Endodermal cell (in vitro differentiated cells): ENCODE data around the gene CSTB. TPM values are rescaled to one million over a fixed set of nuclear protein-coding genes. Genes with fewer than 3 reads are reported as not detected.

Experiments
- DNase-seq: peaks from one replicate; pipeline ENCODE4 v3.0.0-alpha.2; 2017
- H3K27ac ChIP-seq: 2 replicates; pipeline ENCODE4 v1.5.1; 2013; ENCODE audit warnings: mild to moderate bottlenecking, low read depth, low read length, moderate library complexity
- H3K27me3 ChIP-seq: 2 replicates; pipeline ENCODE4 v1.6.1; 2013; ENCODE audit warnings: mild to moderate bottlenecking, low read length, moderate library complexity; ENCODE audit not compliant: insufficient read depth, control insufficient read depth, poor library complexity, severe bottlenecking
- H3K36me3 ChIP-seq: 2 replicates; pipeline ENCODE4 v1.7.0; 2013; ENCODE audit warnings: mild to moderate bottlenecking, low read length, moderate library complexity; ENCODE audit not compliant: control insufficient read depth, insufficient read depth
- H3K4me1 ChIP-seq: one replicate; pipeline ENCODE4 v1.7.0; 2013; ENCODE audit warnings: low read length; ENCODE audit not compliant: control insufficient read depth, insufficient read depth
- H3K4me3 ChIP-seq: 2 replicates; pipeline ENCODE4 v1.5.1; 2013; ENCODE audit warnings: mild to moderate bottlenecking, low read length, moderate library complexity
- H3K9ac ChIP-seq: 2 replicates; pipeline ENCODE4 v1.6.1; 2013; ENCODE audit warnings: mild to moderate bottlenecking, low read length, moderate library complexity; ENCODE audit not compliant: poor library complexity, severe bottlenecking; ENCODE audit errors: extremely low read depth
- H3K9me3 ChIP-seq: 2 replicates; pipeline ENCODE4 v1.6.1; 2013; ENCODE audit warnings: mild to moderate bottlenecking, low read length, moderate library complexity; ENCODE audit not compliant: control insufficient read depth
- H3K27ac Mint-ChIP-seq: 2 replicates; pipeline ENCODE4 v1.8.0; 2020; ENCODE audit warnings: mixed read lengths
- H3K27me3 Mint-ChIP-seq: 2 replicates; pipeline ENCODE4 v1.8.0; 2021; ENCODE audit warnings: mild to moderate bottlenecking, mixed read lengths; ENCODE audit not compliant: insufficient read depth
- H3K36me3 Mint-ChIP-seq: 2 replicates; pipeline ENCODE4 v1.8.0; 2020; ENCODE audit warnings: low read depth, mixed read lengths
- H3K4me1 Mint-ChIP-seq: 2 replicates; pipeline ENCODE4 v1.8.0; 2020; ENCODE audit warnings: mixed read lengths
- H3K4me3 Mint-ChIP-seq: 2 replicates; pipeline ENCODE4 v1.8.0; 2020; ENCODE audit warnings: mild to moderate bottlenecking, moderate library complexity, mixed read lengths
- H3K9me3 Mint-ChIP-seq: 2 replicates; pipeline ENCODE4 v1.8.0; 2020; ENCODE audit warnings: mild to moderate bottlenecking, mixed read lengths
- CTCF ChIP-seq: fragments of 200-600 bp; sonication (generic); conservative IDR thresholded peaks from 2 replicates; pipeline ENCODE4 v1.5.0; 2021; ENCODE audit warnings: antibody characterized with exemption, mild to moderate bottlenecking
- WGBS, 2 experiments: methylation state at CpG; one replicate each; pipeline versions ENCODE4 v1.1.5 to v1.1.7; 2013; ENCODE audit warnings: missing lambda C conversion rate in 2 of 2, mixed read lengths in 1 of 2; ENCODE audit not compliant: insufficient coverage in 1 of 2, insufficient read length in 1 of 2; 5-methylcytosine and 5-hydroxymethylcytosine counted together
- total RNA-seq, 2 donors: library from RNA; stranded (reverse); fragmentation: NEBNext Ultra II Directional in 1 of 2; extraction: Animal tissue kit (Norgen Biotek cat#: 25700) in 1 of 2; gene quantifications; 2 replicates in 1 of 2; 3 replicates in 1 of 2; pipeline ENCODE4 v1.2.1, GENCODE V29; 2021

CSTB gene
- total RNA-seq, 2 donors from 2014 or later, result 50.0 to 54.5 TPM

- Mint-ChIP-seq H3K27ac (no peak overlapping the region), H3K4me3 (no peak overlapping the region), H3K4me1 (no peaks in the 10 kb centered on the region), H3K9me3 (no peaks in the 10 kb centered on the region), H3K27me3 (no peaks in the 10 kb centered on the region), H3K36me3 (peaks cover 77% of the 10 kb centered on the region)
- no peak for DNase-seq
- Histone ChIP-seq H3K27ac (no peak overlapping the region), H3K27me3 (no peaks in the 10 kb centered on the region), H3K36me3 (peaks cover 92% of the 10 kb centered on the region), H3K9me3 (no peaks in the 10 kb centered on the region), H3K4me3 (no peak overlapping the region), H3K4me1 (no peaks in the 10 kb centered on the region), H3K9ac (no peak overlapping the region)
- TF ChIP-seq CTCF, result no peak
- WGBS, 2 experiments, result 95% methylated on average over 23 to 30 of the region's 30 CpGs
These were observed 22.0 kb upstream of the CSTB start for GRCh38 chr21:43797925-43798715.

GRCh38 chr21:43797415-43797814, 21.3 kb upstream of the CSTB start:
- H3K4me3 ChIP-seq, result no peak overlapping the region
- H3K4me1 ChIP-seq, result no peaks in the 10 kb centered on the region
- H3K36me3 ChIP-seq, result peaks cover 93% of the 10 kb centered on the region
- no peaks in the 10 kb centered on the region for H3K27me3 ChIP-seq
- no peak for DNase-seq
- WGBS, 2 experiments, result 94 to 95% methylated on average over 17 to 19 of the region's 19 CpGs
- Mint-ChIP-seq H3K4me1 (no peaks in the 10 kb centered on the region), H3K9me3 (no peaks in the 10 kb centered on the region), H3K27ac (no peak overlapping the region), H3K4me3 (no peak overlapping the region), H3K36me3 (peaks cover 77% of the 10 kb centered on the region), H3K27me3 (no peaks in the 10 kb centered on the region)
- no peaks in the 10 kb centered on the region for H3K9me3 ChIP-seq
- TF ChIP-seq CTCF, result no peak
- H3K27ac ChIP-seq, result no peak overlapping the region
- H3K9ac ChIP-seq, result no peak overlapping the region

DNA sequence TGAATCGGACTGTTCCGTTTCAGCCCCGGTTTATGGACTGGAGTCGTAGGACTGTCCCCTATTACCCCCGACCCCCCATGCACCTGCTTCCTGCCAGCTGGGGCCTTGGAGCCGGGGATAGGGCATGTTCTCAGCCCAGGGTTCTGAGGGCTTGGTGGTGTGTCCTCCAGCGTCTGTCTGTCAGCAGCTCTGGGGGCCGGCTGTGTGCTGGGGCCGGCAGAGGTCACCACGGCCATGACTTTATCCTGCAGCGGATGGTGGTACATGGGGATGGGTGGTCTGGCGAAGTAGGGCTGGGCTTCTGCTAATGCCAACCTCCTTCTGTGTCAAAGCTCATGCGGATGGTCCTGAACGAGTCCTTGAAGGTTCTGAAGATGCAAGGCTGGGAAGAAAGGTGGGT, 18.7 kb upstream of the CSTB start:
- 94 to 96% methylated on average over 10 to 14 of the region's 14 CpGs for WGBS, 2 experiments
- peaks cover 87% of the 10 kb centered on the region for H3K36me3 ChIP-seq
- Mint-ChIP-seq H3K27ac (no peak overlapping the region), H3K4me3 (no peak overlapping the region), H3K9me3 (no peaks in the 10 kb centered on the region), H3K4me1 (peaks cover 3% of the 10 kb centered on the region), H3K36me3 (peaks cover 66% of the 10 kb centered on the region), H3K27me3 (no peaks in the 10 kb centered on the region)
- H3K27me3 ChIP-seq, result no peaks in the 10 kb centered on the region
- no peak overlapping the region for H3K9ac ChIP-seq
- no peaks in the 10 kb centered on the region for H3K4me1 ChIP-seq
- DNase-seq, result no peak
- TF ChIP-seq CTCF, result no peak
- H3K27ac ChIP-seq, result no peak overlapping the region
- H3K9me3 ChIP-seq, result no peaks in the 10 kb centered on the region
- no peak overlapping the region for H3K4me3 ChIP-seq
